HepG2 (cell line): ENCODE measurements around the gene APOD. TPM values are rescaled to one million over a fixed set of nuclear protein-coding genes. Genes with fewer than 3 reads are reported as not detected.

ENCODE experiments used
- ATAC-seq: fragments of 200-7000 bp; cut with Tn5 transposase; 3 replicates; pipeline ENCODE4 v1.9.1; 2020; ENCODE audit warnings: mild to moderate bottlenecking, moderate library complexity
- BruUV-seq: library from RNA; stranded (reverse); fragments of 400-500 nt; replicated peaks from 2 replicates; lab custom pipeline; 2021; lab: Mats Ljungman, UMichigan
- CTCF ChIA-PET: fragments of 300-600 bp; formaldehyde crosslinking; extraction: SDS; loops from one replicate; lab custom pipeline; 2021; ENCODE audit warnings: low total read pairs, inconsistent platforms, low intra/inter-chr PET ratio; lab: Yijun Ruan, JAX
- POLR2A ChIA-PET: fragments of 350-600 bp; sonication (Branson Sonifier 250); formaldehyde crosslinking; loops from one replicate; lab custom pipeline; 2020; ENCODE audit warnings: antibody characterized with exemption, inconsistent platforms; lab: Yijun Ruan, JAX
- DNase-seq: peaks from one replicate; pipeline ENCODE4 v3.0.0-alpha.2; 2015; ENCODE audit warnings: low spot score
- FAIRE-seq: peaks from 3 replicates; lab custom pipeline; 2011; peaks lifted over from hg19 to GRCh38; lab: Jason Lieb, UNC
- H2AFZ ChIP-seq: one replicate; pipeline ENCODE4 v1.6.1; 2011; ENCODE audit warnings: low read length, inconsistent platforms
- H3K27ac ChIP-seq: fragments of 300-600 bp; 3 replicates; pipeline ENCODE4 v1.8.0; 2011; ENCODE audit warnings: mixed run types, mild to moderate bottlenecking, mixed read lengths, low read length, inconsistent platforms; ENCODE audit not compliant: insufficient read depth; ENCODE audit errors: extremely low read length
- H3K27me3 ChIP-seq, 2 experiments: fragments of 200-600 bp in 1 of 2; 2 replicates in 1 of 2; 3 replicates in 1 of 2; pipeline versions ENCODE4 v1.6.0 to v1.8.0; 2011; ENCODE audit warnings: low read length in 2 of 2, mild to moderate bottlenecking in 2 of 2, moderate library complexity in 2 of 2, inconsistent platforms in 1 of 2; ENCODE audit not compliant: insufficient read depth in 2 of 2, control insufficient read depth in 1 of 2
- H3K36me3 ChIP-seq, 2 experiments: fragments of 200-600 bp in 1 of 2; replicated peaks in 1 of 2; 2 replicates in 1 of 2; 3 replicates in 1 of 2; pipeline versions ENCODE4 v1.5.1 to v1.8.0; 2011; ENCODE audit warnings: low read length in 2 of 2, inconsistent platforms in 1 of 2; ENCODE audit not compliant: insufficient read depth in 2 of 2, control insufficient read depth in 1 of 2
- H3K4me1 ChIP-seq: 2 replicates; pipeline ENCODE4 v1.5.1; 2012; ENCODE audit warnings: low read length, inconsistent platforms; ENCODE audit not compliant: insufficient read depth
- H3K4me2 ChIP-seq: 2 replicates; pipeline ENCODE4 v1.6.0; 2011; ENCODE audit warnings: low read depth, low read length, inconsistent platforms
- H3K4me3 ChIP-seq, 3 experiments: fragments of 200-600 bp in 1 of 3; sonication (generic), shearing (Covaris generic) in 1 of 3; replicated peaks in 1 of 3; 2 replicates each; pipeline ENCODE4 v1.5.1; 2011 to 2016; ENCODE audit warnings: low read length in 3 of 3, inconsistent platforms in 2 of 3, low read depth in 2 of 3, mild to moderate bottlenecking in 2 of 3, control low read depth in 1 of 3, mixed read lengths in 1 of 3; ENCODE audit not compliant: insufficient read depth in 1 of 3
- H3K79me2 ChIP-seq: one replicate; pipeline ENCODE4 v1.6.1; 2011; ENCODE audit warnings: low read length, inconsistent platforms; ENCODE audit not compliant: insufficient read depth
- H3K9ac ChIP-seq: 2 replicates; pipeline ENCODE4 v1.6.0; 2011; ENCODE audit warnings: mild to moderate bottlenecking, low read depth, low read length, inconsistent platforms; ENCODE audit not compliant: insufficient read depth
- H3K9me3 ChIP-seq: 2 replicates; pipeline ENCODE4 v1.5.1; 2012; ENCODE audit warnings: mild to moderate bottlenecking, low read length
- H4K20me1 ChIP-seq: 2 replicates; pipeline ENCODE4 v1.6.0; 2011; ENCODE audit warnings: inconsistent platforms, mild to moderate bottlenecking, low read length, moderate library complexity; ENCODE audit not compliant: insufficient read depth
- HINFP ChIP-seq: sonication (generic); formaldehyde crosslinking; IDR thresholded peaks from 2 replicates; pipeline ENCODE4 v1.4.0; 2020; ENCODE audit warnings: low read depth, mild to moderate bottlenecking, missing genetic modification reagents
- MLLT10 ChIP-seq: sonication (generic); formaldehyde crosslinking; IDR thresholded peaks from 2 replicates; pipeline ENCODE4 v1.4.0; 2020; ENCODE audit warnings: missing genetic modification reagents
- MXD1 ChIP-seq: sonication (generic); formaldehyde crosslinking; IDR thresholded peaks from 2 replicates; pipeline ENCODE4 v1.4.0; 2020; ENCODE audit warnings: mild to moderate bottlenecking, missing genetic modification reagents
- MYC ChIP-seq: sonication (generic); formaldehyde crosslinking; IDR thresholded peaks from 2 replicates; pipeline ENCODE4 v1.9.0; 2021; ENCODE audit warnings: missing genetic modification reagents, borderline replicate concordance
- PATZ1 ChIP-seq: sonication (generic); formaldehyde crosslinking; IDR thresholded peaks from 2 replicates; pipeline ENCODE4 v1.4.0; 2020; ENCODE audit warnings: missing genetic modification reagents
- RNF219 ChIP-seq: sonication (generic); formaldehyde crosslinking; IDR thresholded peaks from 2 replicates; pipeline ENCODE4 v1.5.0; 2020; ENCODE audit warnings: mild to moderate bottlenecking, missing genetic modification reagents
- STAG1 ChIP-seq: sonication (generic); formaldehyde crosslinking; IDR thresholded peaks from 2 replicates; pipeline ENCODE4 v1.4.0; 2020; ENCODE audit warnings: missing genetic modification reagents
- ZNF124 ChIP-seq: sonication (generic); formaldehyde crosslinking; IDR thresholded peaks from 2 replicates; pipeline ENCODE4 v1.4.0; 2020; ENCODE audit warnings: missing genetic modification reagents
- ZNF142 ChIP-seq: sonication (generic); formaldehyde crosslinking; IDR thresholded peaks from 2 replicates; pipeline ENCODE4 v1.4.0; 2020; ENCODE audit warnings: missing genetic modification reagents
- ZNF441 ChIP-seq: sonication (generic); formaldehyde crosslinking; IDR thresholded peaks from 2 replicates; pipeline ENCODE4 v1.7.0; 2021; ENCODE audit warnings: missing genetic modification reagents, borderline replicate concordance
- ZNF446 ChIP-seq: sonication (generic); formaldehyde crosslinking; IDR thresholded peaks from 2 replicates; pipeline ENCODE4 v1.5.0; 2020; ENCODE audit warnings: mild to moderate bottlenecking, missing genetic modification reagents
- WGBS: methylation state at CpG from one replicate; pipeline ENCODE4 v1.1.6; 2017; ENCODE audit warnings: low lambda C conversion rate; 5-methylcytosine and 5-hydroxymethylcytosine counted together
- in situ Hi-C: cut with HindIII; loops from 2 replicates; pipeline ENCODE4 v1.10.0; 2017; ENCODE audit warnings: low pct_unique_long_range_greater_than_20kb; ENCODE audit not compliant: extremely low pct_ligation_motif_present
- intact Hi-C: fragments of 100-400 bp; cut with micrococcal nuclease; formaldehyde crosslinking; loops from one replicate; pipeline ENCODE4 v1.10.0; 2022; ENCODE audit not compliant: unreplicated experiment
- polyA plus RNA-seq, 8 experiments: library from polyadenylated mRNA; depleted of rRNA in 3 of 8; stranded (reverse) in 7 of 8; unstranded in 1 of 8; fragments of >200 nt; fragmentation: Illumina TruSeq in 4 of 8; extraction: Trizol in 4 of 8; gene quantifications; 2 replicates each; pipeline versions ENCODE4 v1.2.1 to v1.2.3, GENCODE V29; 2011 to 2016; ENCODE audit warnings: low read depth in 4 of 8, missing spikeins in 1 of 8, mixed read lengths in 1 of 8; ENCODE audit not compliant: insufficient read depth in 1 of 8
- total RNA-seq, 5 experiments: library from RNA; depleted of rRNA; stranded (reverse); fragments of >200 nt; fragmentation: Illumina TruSeq; extraction: Trizol; gene quantifications; 2 replicates each; pipeline ENCODE4 v1.2.3, GENCODE V29; 2016; ENCODE audit warnings: low read depth in 1 of 5

APOD gene
- total and polyA plus RNA-seq, 2 of the 13 experiments (the other 11 are each of a cell fraction or from before 2014, with no cell fraction given), result not detected

- no peak overlapping the region for H3K9ac ChIP-seq
- DNase-seq, result no peak
- no peaks in the 10 kb centered on the region for H3K79me2 ChIP-seq
- 5% methylated on average over 6 of the region's 6 CpGs for WGBS
- H4K20me1 ChIP-seq, result no peaks in the 10 kb centered on the region
- CTCF ChIA-PET, result no interaction called here
- H3K4me2 ChIP-seq, result no peak overlapping the region
- H3K9me3 ChIP-seq, result no peaks in the 10 kb centered on the region
- H3K27me3 ChIP-seq, result no peaks in the 10 kb centered on the region; a peak in 1 of 5 replicates
- H3K27ac ChIP-seq, result no peak overlapping the region
- FAIRE-seq, result no peak
- no TSS peak for BruUV-seq
- intact Hi-C loops (loop anchor here (2.0 kb wide), 1 partner anchor 14 kb away; no protein-coding TSS in a partner anchor), in situ Hi-C loops (no loop called here)
- H3K36me3 ChIP-seq, result no peaks in the 10 kb centered on the region
- POLR2A ChIA-PET, result interaction anchor here (2.4 kb wide), 1 partner anchor 24 kb away, joined by 8 read pairs; the partner anchor contains the start of gene PPP1R2
- H3K4me1 ChIP-seq, result 0 out of 2 replicates have a peak, but pooled peaks cover 5% of the 10 kb centered on the region
- H3K4me3 ChIP-seq, result no peak overlapping the region
- H2AFZ ChIP-seq, result no peak overlapping the region
- ATAC-seq, result peak; percentile 91
- TF ChIP-seq MLLT10, result no peak
- TF ChIP-seq HINFP (CRISPR knock-in tag), result no peak
- no peak for TF ChIP-seq MXD1 (CRISPR knock-in tag)
- no peak for TF ChIP-seq ZNF441 (CRISPR knock-in tag)
- no peak for TF ChIP-seq ZNF142
- TF ChIP-seq ZNF124 (CRISPR knock-in tag), result no peak
- 0 out of 2 replicates have a peak, but pooled peaks have one; percentile 30 for TF ChIP-seq PATZ1 (CRISPR knock-in tag)
- no peak for TF ChIP-seq RNF219
- TF ChIP-seq MYC (CRISPR knock-in tag), result no peak
- no peak for TF ChIP-seq ZNF446 (CRISPR knock-in tag)
- peak; percentile 39; the same call in 1 of the 2 replicates for TF ChIP-seq STAG1 (CRISPR knock-in tag)
These were observed 16.9 kb downstream of the APOD start for GRCh38 chr3:195566797-195567196.
